KMS-11 (cell line): Measurements from ENCODE around the gene ANGPTL2.

Experiments used
- H2AFZ ChIP-seq: fragments of 200-600 bp; sonication (generic); 2 replicates; pipeline ENCODE4 v1.6.1; 2016; ENCODE audit warnings: antibody characterized with exemption, mixed run types, low read depth
- H3K27ac ChIP-seq: fragments of 200-600 bp; sonication (generic); 2 replicates; pipeline ENCODE4 v1.6.1; 2016; ENCODE audit warnings: mild to moderate bottlenecking, mixed run types
- H3K27me3 ChIP-seq: fragments of 200-600 bp; sonication (generic); 2 replicates; pipeline ENCODE4 v1.6.1; 2017; ENCODE audit warnings: mild to moderate bottlenecking, low read depth, mixed run types, moderate library complexity; ENCODE audit not compliant: insufficient read depth
- H3K36me3 ChIP-seq: fragments of 200-600 bp; sonication (generic); 2 replicates; pipeline ENCODE4 v1.6.1; 2017; ENCODE audit warnings: mild to moderate bottlenecking, mixed run types; ENCODE audit not compliant: insufficient read depth
- H3K4me1 ChIP-seq: fragments of 200-600 bp; sonication (generic); 2 replicates; pipeline ENCODE4 v1.6.1; 2016; ENCODE audit warnings: mild to moderate bottlenecking, low read depth, mixed run types; ENCODE audit not compliant: poor library complexity, severe bottlenecking
- H3K4me2 ChIP-seq: fragments of 200-600 bp; sonication (generic); 2 replicates; pipeline ENCODE4 v1.7.0; 2016; ENCODE audit warnings: mild to moderate bottlenecking, mixed run types
- H3K4me3 ChIP-seq: fragments of 200-600 bp; sonication (generic); IDR thresholded peaks from 2 replicates; pipeline ENCODE4 v1.6.1; 2017; ENCODE audit warnings: low read depth, low read length, mixed read lengths; ENCODE audit not compliant: insufficient read depth
- H3K79me2 ChIP-seq: fragments of 200-600 bp; sonication (generic); 2 replicates; pipeline ENCODE4 v1.6.1; 2016; ENCODE audit warnings: low read depth, mixed run types; ENCODE audit not compliant: insufficient read depth
- H3K9ac ChIP-seq: fragments of 200-600 bp; sonication (generic); 2 replicates; pipeline ENCODE4 v1.6.1; 2016; ENCODE audit warnings: mild to moderate bottlenecking, mixed run types
- H4K20me1 ChIP-seq: fragments of 200-600 bp; sonication (generic); 2 replicates; pipeline ENCODE4 v1.6.1; 2016; ENCODE audit warnings: mild to moderate bottlenecking, mixed run types; ENCODE audit not compliant: insufficient read depth
- TF ChIP-seq, protein P1 (sequence below): fragments of 200-600 bp; sonication (generic); conservative IDR thresholded peaks from 2 replicates; pipeline ENCODE4 v1.6.1; 2017; ENCODE audit warnings: low read depth, mild to moderate bottlenecking, antibody characterized with exemption, low read length, moderate library complexity, mixed read lengths

The ANGPTL2 gene

DNA sequence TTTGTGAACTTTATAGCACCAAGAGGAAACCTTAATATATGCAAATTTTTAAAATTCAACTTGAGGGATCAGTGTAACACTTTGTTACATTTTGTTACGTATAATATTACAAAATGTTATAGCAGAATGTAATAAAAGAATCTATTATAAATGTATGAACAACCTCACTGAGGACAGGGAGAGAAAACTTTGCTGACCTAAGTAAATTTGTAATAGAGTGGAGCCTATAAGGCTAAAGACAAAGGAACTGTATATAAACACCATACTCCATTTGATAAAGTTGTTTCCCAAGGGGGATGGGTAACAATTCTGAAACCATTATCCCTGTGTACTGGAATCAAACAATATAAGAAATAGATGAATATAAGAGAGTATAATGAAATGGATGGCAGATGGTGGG, 77.3 kb downstream of the ANGPTL2 start:
- no peak overlapping the region for H2AFZ ChIP-seq
- no peak overlapping the region for H3K9ac ChIP-seq
- TF ChIP-seq, protein P1, sequence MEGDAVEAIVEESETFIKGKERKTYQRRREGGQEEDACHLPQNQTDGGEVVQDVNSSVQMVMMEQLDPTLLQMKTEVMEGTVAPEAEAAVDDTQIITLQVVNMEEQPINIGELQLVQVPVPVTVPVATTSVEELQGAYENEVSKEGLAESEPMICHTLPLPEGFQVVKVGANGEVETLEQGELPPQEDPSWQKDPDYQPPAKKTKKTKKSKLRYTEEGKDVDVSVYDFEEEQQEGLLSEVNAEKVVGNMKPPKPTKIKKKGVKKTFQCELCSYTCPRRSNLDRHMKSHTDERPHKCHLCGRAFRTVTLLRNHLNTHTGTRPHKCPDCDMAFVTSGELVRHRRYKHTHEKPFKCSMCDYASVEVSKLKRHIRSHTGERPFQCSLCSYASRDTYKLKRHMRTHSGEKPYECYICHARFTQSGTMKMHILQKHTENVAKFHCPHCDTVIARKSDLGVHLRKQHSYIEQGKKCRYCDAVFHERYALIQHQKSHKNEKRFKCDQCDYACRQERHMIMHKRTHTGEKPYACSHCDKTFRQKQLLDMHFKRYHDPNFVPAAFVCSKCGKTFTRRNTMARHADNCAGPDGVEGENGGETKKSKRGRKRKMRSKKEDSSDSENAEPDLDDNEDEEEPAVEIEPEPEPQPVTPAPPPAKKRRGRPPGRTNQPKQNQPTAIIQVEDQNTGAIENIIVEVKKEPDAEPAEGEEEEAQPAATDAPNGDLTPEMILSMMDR: no peak
- H4K20me1 ChIP-seq: no peaks in the 10 kb centered on the region
- H3K4me1 ChIP-seq: peaks cover 35% of the 10 kb centered on the region
- no peaks in the 10 kb centered on the region for H3K79me2 ChIP-seq
- no peak overlapping the region for H3K4me3 ChIP-seq
- no peak overlapping the region for H3K4me2 ChIP-seq
- H3K27me3 ChIP-seq: no peaks in the 10 kb centered on the region
- no peak overlapping the region for H3K27ac ChIP-seq
- H3K36me3 ChIP-seq: no peaks in the 10 kb centered on the region

GRCh38 chr9:127039492-127039891, 82.9 kb downstream of the ANGPTL2 start:
- Histone ChIP-seq H3K4me3 (no peak overlapping the region), H3K36me3 (no peaks in the 10 kb centered on the region), H3K27ac (no peak overlapping the region), H3K4me1 (peaks cover 6% of the 10 kb centered on the region), H3K79me2 (no peaks in the 10 kb centered on the region), H4K20me1 (no peaks in the 10 kb centered on the region), H3K27me3 (no peaks in the 10 kb centered on the region), H3K9ac (no peak overlapping the region), H3K4me2 (no peak overlapping the region), H2AFZ (no peak overlapping the region)
- TF ChIP-seq, protein P1: no peak

- Histone ChIP-seq H3K27me3 (no peaks in the 10 kb centered on the region), H3K27ac (no peak overlapping the region), H3K4me3 (no peak overlapping the region), H2AFZ (no peak overlapping the region), H3K79me2 (no peaks in the 10 kb centered on the region), H3K9ac (no peak overlapping the region), H4K20me1 (no peaks in the 10 kb centered on the region), H3K4me2 (no peak overlapping the region), H3K4me1 (peaks cover 6% of the 10 kb centered on the region), H3K36me3 (no peaks in the 10 kb centered on the region)
- TF ChIP-seq, protein P1: no peak
These were observed 83.9 kb downstream of the ANGPTL2 start for GRCh38 chr9:127038531-127038930.
